Measurements from ENCODE around the gene MAP3K14. TPM values are rescaled to one million over a fixed set of nuclear protein-coding genes. Genes with fewer than 3 reads are reported as not detected.

Gene MAP3K14
- total and polyA plus RNA-seq, 2 experiments from 2014 or later = 2.3 to 3.0 TPM

DNA sequence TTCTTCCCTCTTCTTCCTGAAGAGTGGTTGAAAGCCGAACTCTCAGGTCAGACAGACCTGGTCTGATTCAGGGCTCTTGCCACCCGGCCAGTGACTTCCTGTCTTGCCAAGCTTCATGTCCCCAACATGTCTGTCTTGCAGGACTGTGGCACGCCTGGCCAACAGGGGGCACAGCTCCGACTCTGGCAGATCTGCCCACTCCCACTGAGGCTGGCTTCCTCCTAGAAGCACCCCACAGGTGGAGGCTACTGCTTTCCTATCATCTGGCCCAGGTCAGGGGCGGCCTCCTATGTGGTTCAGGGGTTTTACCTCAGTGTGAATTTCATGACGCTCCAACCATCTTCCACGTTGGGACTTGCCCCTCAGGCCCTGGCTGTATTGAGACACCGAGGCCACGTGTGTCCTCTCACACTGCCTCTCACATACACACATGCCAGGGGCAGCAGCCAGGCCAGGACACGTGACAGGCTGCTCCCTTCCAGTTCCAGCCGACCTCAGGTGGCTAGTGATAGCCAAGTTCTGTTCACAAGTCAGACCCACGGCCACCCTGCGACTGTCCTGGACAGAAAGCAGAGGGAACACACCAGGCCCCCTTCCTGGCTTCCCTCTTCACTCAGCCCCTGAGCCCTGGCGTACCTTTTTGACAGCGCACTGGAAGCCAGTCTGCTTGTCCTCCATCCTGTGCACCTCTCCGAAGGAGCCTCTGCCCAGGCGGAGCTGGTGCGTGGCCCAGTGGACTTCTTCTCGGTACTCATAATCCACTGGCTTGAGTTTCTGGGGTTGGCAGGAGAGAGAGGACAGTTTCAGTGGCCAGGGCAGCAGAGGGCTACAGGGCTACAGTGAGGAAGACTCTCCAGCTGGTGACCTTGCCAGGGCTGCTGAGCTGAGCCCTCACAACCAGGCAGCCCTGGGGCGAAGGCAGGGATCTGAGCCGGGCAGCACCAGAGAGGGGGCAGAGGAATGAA lies 32.4 kb downstream of the MAP3K14 start:
- TF ChIP-seq, protein P1, sequence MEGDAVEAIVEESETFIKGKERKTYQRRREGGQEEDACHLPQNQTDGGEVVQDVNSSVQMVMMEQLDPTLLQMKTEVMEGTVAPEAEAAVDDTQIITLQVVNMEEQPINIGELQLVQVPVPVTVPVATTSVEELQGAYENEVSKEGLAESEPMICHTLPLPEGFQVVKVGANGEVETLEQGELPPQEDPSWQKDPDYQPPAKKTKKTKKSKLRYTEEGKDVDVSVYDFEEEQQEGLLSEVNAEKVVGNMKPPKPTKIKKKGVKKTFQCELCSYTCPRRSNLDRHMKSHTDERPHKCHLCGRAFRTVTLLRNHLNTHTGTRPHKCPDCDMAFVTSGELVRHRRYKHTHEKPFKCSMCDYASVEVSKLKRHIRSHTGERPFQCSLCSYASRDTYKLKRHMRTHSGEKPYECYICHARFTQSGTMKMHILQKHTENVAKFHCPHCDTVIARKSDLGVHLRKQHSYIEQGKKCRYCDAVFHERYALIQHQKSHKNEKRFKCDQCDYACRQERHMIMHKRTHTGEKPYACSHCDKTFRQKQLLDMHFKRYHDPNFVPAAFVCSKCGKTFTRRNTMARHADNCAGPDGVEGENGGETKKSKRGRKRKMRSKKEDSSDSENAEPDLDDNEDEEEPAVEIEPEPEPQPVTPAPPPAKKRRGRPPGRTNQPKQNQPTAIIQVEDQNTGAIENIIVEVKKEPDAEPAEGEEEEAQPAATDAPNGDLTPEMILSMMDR (IDR thresholded peaks at IDR 0.05; ENCODE audit: poor library complexity) = no peak
- TF ChIP-seq EZH2 (IDR thresholded peaks at IDR 0.05; ENCODE audit: borderline replicate concordance) (no peak), EZH2phosphoT487 (IDR thresholded peaks at IDR 0.05; ENCODE audit: low read depth, severe bottlenecking, unreplicated experiment) (no peak)
- Histone ChIP-seq H3K4me1 (ENCODE audit: insufficient read depth) (peaks cover 14% of the 10 kb centered on the region), H2AFZ (no peak overlapping the region), H3K4me2 (no peak overlapping the region), H3K36me3 (replicated peaks; ENCODE audit: insufficient read depth, low read depth) (no peaks in the 10 kb centered on the region), H3K4me3 (no peak overlapping the region), H3K9me2 (replicated peaks; ENCODE audit: insufficient read depth) (no peaks in the 10 kb centered on the region), H3K27me3 (no peaks in the 10 kb centered on the region), H3K27ac (no peak overlapping the region), H4K20me1 (ENCODE audit: insufficient read depth, poor library complexity, severe bottlenecking) (no peaks in the 10 kb centered on the region), H3K9me3 (ENCODE audit: low read depth) (no peaks in the 10 kb centered on the region), H3K79me2 (no peaks in the 10 kb centered on the region)
- DNase-seq (ENCODE audit: low spot score) = no peak
- WGBS (ENCODE audit: low lambda C conversion rate, missing lambda C conversion rate) = 94% methylated on average over 21 of the region's 21 CpGs

DNA sequence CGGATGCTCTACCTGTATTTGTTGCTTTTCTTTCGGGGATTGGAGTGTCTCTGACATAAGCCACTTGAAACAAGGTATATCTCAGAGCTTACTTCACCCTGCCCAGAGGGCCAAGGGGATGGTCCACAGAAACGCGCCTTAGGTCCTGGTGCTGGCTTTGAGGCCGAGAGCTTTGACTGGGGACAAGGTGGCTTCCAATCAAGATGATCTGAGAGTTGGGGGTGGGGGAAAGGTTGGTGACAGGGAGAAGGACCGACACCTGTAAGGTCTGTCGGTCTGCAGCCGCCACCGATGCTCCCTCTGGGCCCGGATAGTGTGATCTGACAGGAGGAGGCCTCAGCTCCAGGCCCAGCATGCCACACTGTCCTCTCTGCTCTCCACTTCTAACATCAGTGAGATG lies 33.1 kb downstream of the MAP3K14 start:
- DNase-seq (ENCODE audit: low spot score) = no peak
- Histone ChIP-seq H3K27ac (no peak overlapping the region), H3K9me2 (replicated peaks; ENCODE audit: insufficient read depth) (no peaks in the 10 kb centered on the region), H3K36me3 (replicated peaks; ENCODE audit: insufficient read depth, low read depth) (no peaks in the 10 kb centered on the region), H3K4me1 (ENCODE audit: insufficient read depth) (peaks cover 13% of the 10 kb centered on the region), H3K4me2 (no peak overlapping the region), H4K20me1 (ENCODE audit: insufficient read depth, poor library complexity, severe bottlenecking) (no peaks in the 10 kb centered on the region), H2AFZ (no peak overlapping the region), H3K9me3 (ENCODE audit: low read depth) (no peaks in the 10 kb centered on the region), H3K79me2 (no peaks in the 10 kb centered on the region), H3K4me3 (no peak overlapping the region), H3K27me3 (no peaks in the 10 kb centered on the region)
- 95% methylated on average over 10 of the region's 10 CpGs for WGBS (ENCODE audit: low lambda C conversion rate, missing lambda C conversion rate)
- TF ChIP-seq, protein P1 (IDR thresholded peaks at IDR 0.05; ENCODE audit: poor library complexity) = no peak
- TF ChIP-seq EZH2phosphoT487 (IDR thresholded peaks at IDR 0.05; ENCODE audit: low read depth, severe bottlenecking, unreplicated experiment) = no peak
- TF ChIP-seq EZH2 (IDR thresholded peaks at IDR 0.05; ENCODE audit: borderline replicate concordance) = no peak

GRCh38 chr17:45282683-45283644 lies 33.9 kb downstream of the MAP3K14 start:
- no peak overlapping the region for H3K4me2 ChIP-seq
- H3K27me3 ChIP-seq = no peaks in the 10 kb centered on the region
- H4K20me1 ChIP-seq (ENCODE audit: insufficient read depth, poor library complexity, severe bottlenecking) = no peaks in the 10 kb centered on the region
- no peak overlapping the region for H2AFZ ChIP-seq
- no peaks in the 10 kb centered on the region for H3K9me3 ChIP-seq (ENCODE audit: low read depth)
- H3K79me2 ChIP-seq = no peaks in the 10 kb centered on the region
- WGBS (ENCODE audit: low lambda C conversion rate, missing lambda C conversion rate) = 85% methylated on average over 21 of the region's 21 CpGs
- DNase-seq (ENCODE audit: low spot score) = peak; percentile 58
- no peak overlapping the region for H3K4me3 ChIP-seq
- H3K36me3 ChIP-seq (replicated peaks; ENCODE audit: insufficient read depth, low read depth) = no peaks in the 10 kb centered on the region
- H3K4me1 ChIP-seq (ENCODE audit: insufficient read depth) = peaks cover 6% of the 10 kb centered on the region
- H3K9me2 ChIP-seq (replicated peaks; ENCODE audit: insufficient read depth) = no peaks in the 10 kb centered on the region
- H3K27ac ChIP-seq = peak overlapping the region; percentile 37
- TF ChIP-seq EZH2phosphoT487 (IDR thresholded peaks at IDR 0.05; ENCODE audit: low read depth, severe bottlenecking, unreplicated experiment) (no peak), EZH2 (IDR thresholded peaks at IDR 0.05; ENCODE audit: borderline replicate concordance) (no peak)
- TF ChIP-seq, protein P1 (IDR thresholded peaks at IDR 0.05; ENCODE audit: poor library complexity) = no peak
